Stomach (tissue), 4 donors: ENCODE measurements around the gene PRR16.

Experiments
- POLR2A ChIP-seq, 4 donors: fragments of 450-650 bp; IDR thresholded peaks; one replicate each; pipeline ENCODE4 v1.6.1; 2016; ENCODE audit warnings: antibody characterized with exemption in 4 of 4, control low read depth in 2 of 4, mild to moderate bottlenecking in 1 of 4, moderate library complexity in 1 of 4
- TF ChIP-seq, protein P1 (sequence below), 7 experiments: fragments of 450-650 bp in 4 of 7; fragments of 200-600 bp in 3 of 7; sonication (generic) in 3 of 7; IDR thresholded peaks; one replicate each; pipeline ENCODE4 v1.5.1; 2016 to 2019; ENCODE audit warnings: antibody characterized with exemption in 7 of 7, control low read depth in 2 of 7, mild to moderate bottlenecking in 1 of 7

DNA sequence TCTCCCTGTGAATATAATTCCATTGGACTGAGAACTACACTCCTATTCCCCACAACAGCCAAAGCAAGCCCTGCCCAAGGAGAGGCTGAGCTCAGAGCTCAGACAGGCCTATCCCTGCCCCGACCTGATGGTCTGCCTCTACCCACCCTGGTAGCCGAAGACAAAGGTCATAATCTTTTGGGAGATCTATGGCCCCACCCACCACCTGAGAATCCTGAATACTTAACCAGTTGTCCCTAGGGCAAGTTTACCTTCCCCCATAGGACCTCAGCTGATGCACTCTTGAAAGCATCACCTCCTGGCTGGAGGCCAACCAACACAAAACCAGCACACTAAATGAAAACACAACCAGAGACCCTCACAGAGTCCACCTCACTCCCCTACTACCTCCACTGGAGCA lies 167.5 kb downstream of the PRR16 start:
- TF ChIP-seq POLR2A (IDR thresholded peaks at IDR 0.05), result no peak
- TF ChIP-seq, protein P1, sequence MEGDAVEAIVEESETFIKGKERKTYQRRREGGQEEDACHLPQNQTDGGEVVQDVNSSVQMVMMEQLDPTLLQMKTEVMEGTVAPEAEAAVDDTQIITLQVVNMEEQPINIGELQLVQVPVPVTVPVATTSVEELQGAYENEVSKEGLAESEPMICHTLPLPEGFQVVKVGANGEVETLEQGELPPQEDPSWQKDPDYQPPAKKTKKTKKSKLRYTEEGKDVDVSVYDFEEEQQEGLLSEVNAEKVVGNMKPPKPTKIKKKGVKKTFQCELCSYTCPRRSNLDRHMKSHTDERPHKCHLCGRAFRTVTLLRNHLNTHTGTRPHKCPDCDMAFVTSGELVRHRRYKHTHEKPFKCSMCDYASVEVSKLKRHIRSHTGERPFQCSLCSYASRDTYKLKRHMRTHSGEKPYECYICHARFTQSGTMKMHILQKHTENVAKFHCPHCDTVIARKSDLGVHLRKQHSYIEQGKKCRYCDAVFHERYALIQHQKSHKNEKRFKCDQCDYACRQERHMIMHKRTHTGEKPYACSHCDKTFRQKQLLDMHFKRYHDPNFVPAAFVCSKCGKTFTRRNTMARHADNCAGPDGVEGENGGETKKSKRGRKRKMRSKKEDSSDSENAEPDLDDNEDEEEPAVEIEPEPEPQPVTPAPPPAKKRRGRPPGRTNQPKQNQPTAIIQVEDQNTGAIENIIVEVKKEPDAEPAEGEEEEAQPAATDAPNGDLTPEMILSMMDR (IDR thresholded peaks at IDR 0.05), result no peak
